Mucosa of gallbladder (tissue), 1 donor: ENCODE results near the gene ADGRD1. TPM values are rescaled to one million over a fixed set of nuclear protein-coding genes. Genes with fewer than 3 reads are reported as not detected.
"Not testable (repeated sequence)": the region's sequence is repeated elsewhere in the genome, so short reads cannot be mapped to it uniquely, and the experiment has no call there.

Source experiments
- DNase-seq: peaks from one replicate; pipeline ENCODE4 v3.0.0-alpha.2; 2020; ENCODE audit warnings: low spot score
- total RNA-seq: library from RNA; stranded (reverse); gene quantifications from one replicate; pipeline ENCODE4 v1.2.1, GENCODE V29; 2021
- donor health status: DM: no; HTN: no; CAD: no.

ADGRD1 gene
- total RNA-seq, 1 donor from 2014 or later, result 96.1 TPM

DNA sequence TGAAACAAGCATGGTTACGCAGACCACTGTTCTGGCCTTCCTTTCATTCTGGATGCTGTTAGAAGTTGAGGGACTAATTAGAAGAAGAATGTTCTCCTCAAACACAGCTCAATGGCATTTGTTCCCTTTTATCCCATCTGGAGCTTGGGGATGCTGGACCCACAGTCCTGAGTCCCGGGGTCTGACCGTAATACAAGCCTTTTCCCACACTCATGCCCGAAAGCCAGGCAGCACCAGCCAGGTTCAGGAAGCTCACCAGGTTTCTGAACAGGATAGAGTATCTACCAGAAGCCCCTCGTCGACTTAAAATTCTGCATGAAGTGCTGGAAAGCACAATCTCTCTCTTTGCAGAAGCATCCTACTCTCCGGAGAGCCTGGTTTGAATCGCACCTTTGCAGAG lies 165.6 kb downstream of the ADGRD1 start:
- not testable (repeated sequence) for DNase-seq

DNA sequence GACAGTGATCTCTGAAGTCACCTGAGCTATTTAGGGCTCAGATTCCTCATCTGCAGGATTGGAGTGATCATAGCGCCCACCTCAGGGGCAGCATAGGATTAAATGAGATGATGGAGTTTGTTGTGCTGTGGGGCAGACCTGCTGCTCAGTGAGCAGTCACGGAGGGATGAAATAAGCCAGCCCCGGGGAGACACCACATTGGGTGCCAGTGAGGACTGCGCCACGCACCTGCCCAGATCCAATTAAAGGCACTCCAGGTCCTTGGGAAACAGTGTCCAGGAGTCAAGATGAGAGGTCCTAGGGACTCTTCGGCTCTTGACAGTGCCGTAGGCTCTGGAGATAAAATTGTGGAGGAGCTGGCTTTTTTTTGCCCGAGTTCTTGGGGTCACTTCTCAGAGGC lies 166.2 kb downstream of the ADGRD1 start:
- no peak for DNase-seq

DNA sequence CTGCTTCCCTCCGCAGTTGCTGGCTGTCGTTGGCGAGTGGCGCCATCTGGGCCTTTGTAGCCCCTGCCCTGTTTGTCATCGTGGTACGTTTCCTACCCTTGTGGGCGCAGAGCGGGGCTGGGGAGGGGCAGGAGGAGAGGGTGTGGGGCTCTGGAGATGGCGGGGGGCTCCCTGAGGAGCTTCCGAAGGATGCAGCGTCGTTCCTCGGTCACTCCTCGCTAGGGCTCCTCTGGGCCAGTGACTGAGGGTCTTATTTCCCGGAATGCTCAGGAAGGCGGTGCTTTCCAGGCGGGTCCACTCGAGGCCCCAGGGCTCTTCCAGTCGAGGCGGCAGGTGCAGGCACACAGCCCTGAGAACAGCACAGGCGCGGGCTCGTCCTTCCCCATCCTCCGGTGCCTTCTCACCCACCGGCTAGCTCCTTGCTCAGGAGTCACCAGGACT lies 167.1 kb downstream of the ADGRD1 start:
- DNase-seq, result no peak

DNA sequence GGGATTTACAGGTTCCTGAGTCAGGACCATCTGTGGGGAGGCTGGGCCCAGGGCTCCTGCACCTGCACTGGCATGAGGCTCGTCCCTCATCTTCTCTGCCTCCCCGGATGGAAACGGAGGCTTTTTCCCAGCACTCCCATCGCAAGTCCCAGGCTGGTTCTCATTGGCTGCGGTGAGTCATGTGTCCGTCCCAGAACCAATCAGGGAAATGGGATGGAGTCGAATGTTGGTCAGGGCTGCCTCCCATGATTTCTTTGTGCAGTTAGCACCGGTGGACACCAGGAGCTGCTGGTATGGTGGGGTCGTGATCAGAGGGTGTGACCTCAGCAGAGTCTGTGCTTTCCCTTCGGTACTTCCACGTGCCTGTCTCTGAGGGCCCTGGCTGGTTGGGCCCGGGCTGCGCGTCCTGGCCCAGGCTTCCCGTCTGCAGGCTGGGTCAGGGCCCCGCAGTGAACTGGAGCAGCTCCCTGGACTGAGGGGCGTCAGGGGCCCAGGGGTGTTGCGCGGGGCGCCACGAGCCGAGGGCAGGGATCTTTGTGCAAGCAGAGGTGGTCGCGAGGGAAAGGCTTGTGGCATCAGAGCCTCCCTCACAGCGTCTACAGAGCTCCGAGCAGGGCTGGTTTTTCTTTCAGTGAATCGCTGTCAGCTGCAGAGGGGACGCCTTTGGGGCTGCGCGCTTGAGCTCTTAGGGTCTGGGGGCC lies 168.1 kb downstream of the ADGRD1 start:
- no peak for DNase-seq

DNA sequence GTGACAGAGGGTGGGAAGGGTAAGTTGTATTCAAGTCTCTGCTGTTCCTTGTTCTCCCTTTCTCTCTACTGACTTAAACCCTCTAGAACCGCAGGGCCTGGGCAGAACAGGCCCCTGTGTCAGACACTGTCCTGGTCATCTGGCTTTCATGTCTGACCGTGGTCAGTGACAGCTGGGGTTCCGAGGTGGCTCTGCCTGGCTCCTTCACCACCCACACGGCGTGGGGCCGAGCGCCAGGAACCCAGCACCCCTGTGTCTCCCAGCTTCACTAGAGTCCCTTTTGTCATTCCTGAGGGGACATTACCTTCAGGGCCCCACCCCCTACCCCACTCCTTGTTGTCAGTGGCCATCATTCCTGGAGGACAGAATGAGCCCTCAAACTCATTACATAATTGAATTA lies 168.9 kb downstream of the ADGRD1 start:
- no peak for DNase-seq

DNA sequence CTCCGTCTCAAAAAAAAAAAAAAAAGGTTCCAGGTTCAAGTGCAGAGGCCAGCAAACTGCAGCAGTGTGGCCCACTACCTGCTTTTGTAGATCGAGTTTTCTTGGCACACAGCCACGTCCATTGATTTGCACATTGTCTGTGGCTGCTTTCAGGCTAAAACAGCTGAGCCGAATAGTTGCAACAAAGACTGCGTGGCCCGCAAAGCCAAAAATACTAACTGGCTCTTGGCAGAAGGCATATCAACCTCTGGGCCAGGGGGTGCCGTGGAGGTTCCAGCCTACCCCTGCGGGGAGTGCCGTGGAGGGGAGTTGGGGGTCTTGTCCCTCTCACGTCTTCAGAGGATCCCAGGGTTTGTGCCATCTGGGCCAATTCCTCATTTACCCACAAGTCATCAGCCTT lies 170.1 kb downstream of the ADGRD1 start:
- no peak for DNase-seq

DNA sequence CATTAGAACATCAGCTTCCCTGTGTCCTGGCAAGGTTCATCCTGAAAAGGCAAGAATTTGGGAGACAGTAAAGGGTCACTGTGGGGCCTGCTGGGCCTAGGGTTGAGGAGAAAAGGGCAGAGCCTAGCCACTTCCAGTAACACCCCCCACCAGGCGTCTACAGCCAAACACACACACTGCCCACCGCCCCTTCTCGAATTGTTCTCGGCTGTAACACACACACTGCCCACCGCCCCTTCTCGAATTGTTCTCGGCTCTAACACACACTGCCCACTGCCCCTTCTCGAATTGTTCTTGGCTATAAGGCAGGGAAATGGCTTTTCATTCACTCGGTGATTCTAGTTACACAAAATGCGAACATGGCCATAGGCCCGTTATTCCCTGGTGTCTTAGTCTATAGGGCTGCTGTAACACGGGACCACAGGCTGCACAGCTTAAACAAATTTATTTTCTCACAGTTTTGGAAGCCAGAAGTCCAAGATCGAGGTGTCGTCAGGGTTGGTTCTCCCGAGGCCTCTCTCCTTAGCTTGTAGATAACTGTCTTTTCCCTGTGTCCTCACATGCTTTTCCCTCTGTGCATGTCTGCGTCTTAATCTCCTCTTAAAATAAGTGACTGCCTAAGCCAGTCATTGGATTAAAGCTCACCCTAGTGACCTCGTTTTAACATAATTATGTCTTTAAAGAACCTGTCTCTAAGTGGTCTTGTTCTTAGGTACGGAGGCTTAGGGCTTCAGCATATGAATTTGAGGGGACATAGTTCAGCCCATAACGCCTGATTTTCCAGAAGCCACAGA lies 171.0 kb downstream of the ADGRD1 start:
- no peak for DNase-seq

DNA sequence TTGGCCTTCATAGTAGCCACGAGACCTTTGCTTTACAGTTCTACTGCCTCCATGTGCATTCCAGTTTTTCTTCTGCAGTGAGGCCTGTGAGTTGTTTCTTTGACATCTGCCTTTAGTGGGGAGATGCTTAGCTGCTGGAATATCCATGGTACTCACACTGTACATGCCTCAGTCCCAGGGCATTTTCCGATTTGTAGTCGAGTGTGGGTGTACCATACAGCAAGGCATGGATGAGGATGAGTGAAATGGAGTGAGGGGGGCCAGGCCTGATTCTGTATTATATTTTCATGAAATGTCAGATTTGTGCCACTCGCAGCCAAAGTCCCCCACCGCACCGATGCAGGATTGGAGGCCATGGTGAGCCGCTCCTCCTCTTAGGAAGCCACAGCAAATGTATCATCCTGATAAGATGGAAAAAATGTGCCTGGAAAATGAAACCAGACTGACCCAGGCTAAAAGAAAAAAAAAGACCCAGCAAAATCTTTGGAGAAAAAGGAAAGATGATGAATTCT lies 173.0 kb downstream of the ADGRD1 start:
- DNase-seq, result no peak

DNA sequence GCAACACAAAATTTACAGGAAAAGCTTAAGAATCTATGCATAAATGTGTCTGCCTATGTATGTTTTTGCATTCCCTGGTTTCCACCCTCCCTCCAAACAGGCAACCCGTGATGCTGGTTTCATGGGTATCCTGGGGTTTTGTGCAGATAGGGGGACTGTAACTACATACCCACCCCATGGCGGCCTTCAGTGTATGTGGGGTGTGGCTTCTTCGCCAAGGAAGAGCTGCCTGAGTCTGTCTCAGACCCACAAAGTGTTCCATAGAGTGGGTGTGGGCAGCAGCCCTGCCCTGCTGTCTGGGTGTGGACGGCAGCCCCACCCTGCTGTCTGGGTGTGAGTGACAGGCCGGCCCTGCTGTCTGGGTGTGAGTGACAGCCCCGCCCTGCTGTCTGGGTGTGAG lies 174.8 kb downstream of the ADGRD1 start:
- no peak for DNase-seq

DNA sequence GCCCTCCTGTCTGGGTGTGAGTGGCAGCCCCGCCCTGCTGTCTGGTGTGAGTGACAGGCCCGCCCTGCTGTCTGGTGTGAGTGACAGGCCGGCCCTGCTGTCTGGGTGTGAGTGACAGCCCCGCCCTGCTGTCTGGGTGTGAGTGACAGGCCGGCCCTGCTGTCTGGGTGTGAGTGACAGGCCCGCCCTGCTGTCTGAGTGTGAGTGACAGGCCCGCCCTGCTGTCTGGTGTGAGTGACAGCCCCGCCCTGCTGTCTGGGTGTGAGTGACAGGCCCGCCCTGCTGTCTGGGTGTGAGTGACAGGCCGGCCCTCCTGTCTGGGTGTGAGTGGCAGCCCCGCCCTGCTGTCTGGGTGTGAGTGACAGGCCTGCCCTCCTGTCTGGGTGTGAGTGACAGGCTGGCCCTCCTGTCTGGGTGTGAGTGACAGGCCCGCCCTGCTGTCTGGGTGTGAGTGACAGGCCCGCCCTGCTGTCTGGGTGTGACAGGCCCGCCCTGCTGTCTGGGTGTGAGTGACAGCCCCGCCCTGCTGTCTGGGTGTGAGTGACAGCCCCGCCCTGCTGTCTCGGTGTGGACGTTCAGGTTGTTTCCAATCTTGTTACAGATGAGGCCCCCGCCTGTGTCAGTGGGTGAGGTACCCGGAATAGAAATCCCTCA lies 175.4 kb downstream of the ADGRD1 start:
- not testable (repeated sequence) for DNase-seq

DNA sequence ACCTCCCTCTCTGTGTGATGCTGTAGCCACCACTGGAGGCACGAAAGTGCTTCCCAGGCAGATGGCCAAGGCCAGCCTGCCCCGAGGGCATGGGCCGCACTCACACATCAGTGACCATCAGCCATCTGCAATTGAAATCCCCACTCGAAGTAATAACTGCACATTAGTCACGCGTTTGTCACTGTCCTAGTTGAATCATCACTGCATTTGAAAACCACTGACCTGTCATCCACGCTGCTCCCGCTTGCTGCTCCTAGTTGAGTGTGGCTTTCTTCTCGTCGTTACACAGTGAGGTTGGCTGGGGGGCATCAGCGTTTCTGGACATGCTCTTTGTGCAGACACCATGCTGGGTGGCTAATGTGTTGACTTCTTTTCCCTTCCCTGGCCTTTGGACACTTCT lies 176.1 kb downstream of the ADGRD1 start:
- no peak for DNase-seq

DNA sequence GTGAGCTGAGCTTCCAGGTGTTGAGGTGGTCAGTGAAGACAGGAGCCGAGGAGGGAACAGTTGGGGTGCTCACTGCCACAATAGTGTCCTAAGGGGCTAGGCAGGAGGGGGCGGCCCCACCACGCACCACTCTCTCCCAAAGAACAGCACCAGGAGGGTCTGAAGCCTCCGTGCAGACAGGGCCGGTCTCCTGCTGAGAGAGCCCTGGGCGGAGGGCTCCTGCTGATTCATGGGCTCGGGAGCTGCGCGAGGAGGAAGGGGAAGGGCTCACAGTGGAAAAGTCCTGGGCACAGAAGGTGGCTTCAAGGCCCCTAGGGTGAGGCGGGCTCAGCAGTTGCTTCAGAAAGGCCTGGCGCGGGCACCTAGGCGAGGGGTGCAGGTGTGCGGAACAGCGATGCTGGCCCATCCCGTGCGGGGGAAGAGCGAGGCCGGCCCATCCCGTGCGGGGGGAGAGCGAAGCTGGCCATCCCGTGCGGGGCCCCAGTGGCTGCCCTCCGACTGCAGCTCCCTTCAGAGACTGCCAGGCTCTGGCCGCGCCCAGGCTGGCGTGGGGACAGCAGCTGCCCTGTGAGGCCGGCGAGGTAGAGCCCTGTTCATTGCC lies 176.7 kb downstream of the ADGRD1 start:
- no peak for DNase-seq

DNA sequence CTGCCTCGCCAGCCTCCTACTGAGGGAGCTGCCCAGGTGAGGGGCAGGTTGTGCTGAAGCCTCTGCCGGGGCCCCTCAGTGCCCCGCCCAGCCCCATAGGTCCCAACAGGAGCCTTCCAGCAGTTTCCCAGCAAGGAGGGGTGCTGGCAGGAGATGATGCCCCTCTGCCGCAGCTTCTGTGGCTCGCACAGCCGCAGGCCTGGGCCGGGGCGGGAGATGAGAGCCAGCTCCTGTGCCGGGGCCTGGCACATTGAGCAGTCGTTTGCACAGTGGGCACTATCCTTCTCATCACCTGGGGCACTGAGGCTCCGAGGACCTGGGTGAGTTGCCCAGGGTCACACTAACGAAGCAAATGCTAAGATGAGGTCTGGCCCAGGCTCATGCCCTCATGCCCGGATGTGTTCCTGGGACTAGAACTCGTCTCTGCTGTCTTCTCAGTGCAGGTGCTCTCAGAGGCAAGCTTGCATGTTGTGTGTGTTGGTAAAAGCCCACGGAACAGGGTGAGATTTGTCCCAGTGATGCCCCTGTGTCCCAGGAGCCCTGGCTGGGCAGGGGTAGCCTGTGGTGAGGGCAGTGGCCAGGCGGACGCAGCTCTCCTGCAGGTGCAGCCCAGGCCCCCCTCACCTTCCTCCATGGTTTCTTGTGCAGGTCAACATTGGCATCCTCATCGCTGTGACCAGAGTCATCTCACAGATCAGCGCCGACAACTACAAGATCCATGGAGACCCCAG lies 177.5 kb downstream of the ADGRD1 start:
- DNase-seq, result peak; percentile 8

DNA sequence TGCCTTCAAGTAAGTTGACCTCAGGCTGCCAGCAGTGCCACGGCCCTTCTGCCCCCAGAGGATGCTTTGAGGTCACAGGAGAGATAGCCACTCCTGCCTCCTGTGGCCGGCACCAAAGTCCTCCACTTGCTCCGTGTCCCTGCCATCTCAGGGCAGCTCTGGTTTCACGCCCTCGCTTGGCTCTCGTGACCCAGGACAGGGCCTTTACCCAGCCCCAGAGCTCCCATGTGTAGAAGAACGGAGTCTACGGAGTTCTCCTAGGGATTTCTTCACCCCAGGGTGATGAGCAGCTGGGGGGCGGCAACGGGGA lies 178.1 kb downstream of the ADGRD1 start:
- DNase-seq, result no peak

DNA sequence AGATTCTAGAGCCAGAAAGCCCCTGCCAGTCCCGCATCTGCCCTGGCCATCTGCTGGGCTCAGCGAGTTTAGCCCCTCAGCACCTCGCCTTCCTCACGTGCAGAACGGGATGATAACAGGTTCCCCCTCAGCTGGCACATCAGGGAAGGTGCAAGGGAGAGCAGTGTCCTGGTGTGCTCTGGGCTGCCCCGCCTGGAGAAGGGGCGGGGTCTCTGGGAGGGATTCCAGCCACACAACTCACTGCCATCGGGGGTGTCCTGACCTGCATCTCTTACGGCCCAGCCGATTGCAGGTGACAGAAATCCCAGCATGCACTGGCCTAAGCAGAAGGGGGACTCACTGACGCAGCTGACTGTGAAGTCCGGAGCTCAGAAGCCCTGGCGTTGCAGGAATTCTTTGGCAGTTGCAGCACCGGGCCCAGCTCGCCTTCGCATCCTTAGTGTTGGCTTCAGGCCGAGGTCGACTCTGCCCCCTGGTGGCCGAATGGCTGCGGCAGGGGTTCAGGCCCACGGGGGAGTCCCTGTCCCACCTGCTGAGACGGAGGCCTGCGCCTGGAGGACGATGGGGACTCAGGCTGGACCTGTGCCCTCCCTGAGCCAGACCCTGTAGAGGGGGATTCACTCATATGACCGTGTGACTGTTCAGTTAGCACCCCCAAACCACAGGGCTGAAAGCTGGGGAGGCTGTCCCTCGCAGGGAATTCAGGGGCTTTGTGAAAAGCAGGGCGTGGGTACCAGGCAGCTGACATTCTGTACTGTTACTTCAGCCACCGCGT lies 178.6 kb downstream of the ADGRD1 start:
- DNase-seq, result peak; percentile 56

DNA sequence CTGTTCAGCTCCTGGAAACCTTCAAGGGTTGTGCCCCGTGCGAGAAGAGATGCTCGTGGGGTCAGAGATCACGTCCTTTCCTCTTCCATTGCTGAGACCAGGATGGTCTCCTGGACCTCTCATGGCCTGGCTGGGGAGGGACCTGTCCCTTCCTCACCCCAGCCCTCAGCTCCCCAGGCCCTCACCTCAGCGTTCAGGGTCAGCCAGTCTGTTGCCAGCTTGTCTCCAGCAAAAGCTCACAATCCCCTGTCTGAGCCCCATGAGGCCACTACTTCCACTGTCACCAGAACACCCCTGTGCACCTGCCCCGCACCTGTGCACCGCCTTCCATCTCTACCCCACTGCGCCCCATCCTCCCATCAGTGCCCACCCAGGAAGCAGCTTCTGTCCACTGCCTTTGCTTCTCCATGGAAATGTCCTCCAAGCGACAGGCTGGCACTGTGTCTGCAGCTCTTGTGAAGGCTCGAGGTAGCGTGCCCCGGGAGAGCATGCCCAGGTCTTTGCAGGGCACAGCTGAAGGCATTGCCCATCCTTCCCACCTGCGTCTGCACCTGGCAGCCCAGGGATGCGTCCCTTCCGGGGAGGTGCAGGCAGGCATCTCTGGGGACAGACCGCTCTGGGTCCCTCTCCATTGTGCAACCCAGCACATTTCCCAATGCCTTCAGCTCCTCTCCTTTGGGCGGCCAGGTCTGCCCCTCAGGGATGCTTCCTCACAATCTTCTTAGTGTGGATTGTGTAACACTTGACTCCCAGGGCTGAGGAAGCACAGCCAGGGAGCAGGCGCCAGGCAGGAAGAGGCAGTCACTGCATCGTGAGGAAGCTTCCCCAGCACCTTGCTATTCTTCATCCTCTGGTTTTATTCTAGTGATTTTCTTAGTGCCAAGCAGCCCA lies 179.6 kb downstream of the ADGRD1 start:
- DNase-seq, result peak; percentile 9

DNA sequence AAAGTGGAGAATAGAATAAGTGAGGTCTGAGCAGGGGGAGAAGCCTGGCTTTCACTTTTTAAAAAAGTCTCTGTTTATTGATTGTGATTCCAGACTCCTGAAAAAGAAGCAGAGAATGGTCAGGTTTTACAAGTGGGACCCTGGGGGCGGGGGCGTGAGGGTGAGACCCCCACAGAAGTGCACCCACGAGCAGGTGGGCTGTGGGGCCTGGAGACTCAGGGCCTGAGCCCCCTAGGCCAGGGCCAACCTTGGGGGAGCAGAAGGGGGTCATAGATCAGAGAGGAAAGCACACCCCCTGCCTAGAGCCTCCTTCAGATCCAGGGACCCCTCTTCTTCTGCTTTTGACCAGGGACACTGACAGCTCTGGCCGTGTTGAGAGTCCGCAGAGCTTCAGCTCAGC lies 180.3 kb downstream of the ADGRD1 start:
- peak; percentile 5 for DNase-seq

DNA sequence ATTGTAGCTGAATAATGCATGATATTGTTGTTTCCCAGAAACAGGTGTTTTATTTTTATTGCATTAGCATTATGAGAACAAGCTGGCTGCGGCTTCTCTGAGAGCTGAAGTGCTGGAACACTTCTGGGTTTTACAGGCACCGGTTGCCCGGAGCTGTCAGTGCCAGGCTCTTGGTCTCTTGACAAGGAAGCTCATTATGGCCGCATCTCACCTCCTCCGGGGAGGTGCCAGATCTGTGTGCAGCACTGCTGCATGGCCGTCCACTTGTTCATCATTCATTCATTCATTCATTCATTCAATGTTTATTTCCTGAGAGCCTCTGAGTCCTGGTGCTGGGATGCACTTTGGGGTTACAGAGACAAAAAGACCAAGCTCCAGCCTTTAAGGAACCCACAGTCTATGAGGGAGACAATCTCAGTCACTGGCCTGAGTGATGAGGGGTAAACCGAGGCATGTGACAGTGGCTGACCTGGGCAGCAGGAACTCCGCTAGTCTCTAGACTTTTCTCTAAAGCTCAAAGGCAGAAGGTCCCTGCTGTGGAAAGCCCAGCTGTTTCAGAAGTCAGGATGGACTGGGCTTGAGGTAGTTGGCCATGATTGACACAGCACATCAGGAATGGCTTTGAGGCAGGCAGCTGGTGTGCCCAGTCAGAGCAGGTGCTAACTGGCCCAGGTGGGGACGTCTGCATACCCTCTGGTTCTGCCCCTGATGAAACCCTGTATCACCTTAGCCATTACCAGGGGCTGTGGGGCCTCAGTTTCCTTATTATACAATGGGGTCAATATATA lies 181.0 kb downstream of the ADGRD1 start:
- peak; percentile 8 for DNase-seq

DNA sequence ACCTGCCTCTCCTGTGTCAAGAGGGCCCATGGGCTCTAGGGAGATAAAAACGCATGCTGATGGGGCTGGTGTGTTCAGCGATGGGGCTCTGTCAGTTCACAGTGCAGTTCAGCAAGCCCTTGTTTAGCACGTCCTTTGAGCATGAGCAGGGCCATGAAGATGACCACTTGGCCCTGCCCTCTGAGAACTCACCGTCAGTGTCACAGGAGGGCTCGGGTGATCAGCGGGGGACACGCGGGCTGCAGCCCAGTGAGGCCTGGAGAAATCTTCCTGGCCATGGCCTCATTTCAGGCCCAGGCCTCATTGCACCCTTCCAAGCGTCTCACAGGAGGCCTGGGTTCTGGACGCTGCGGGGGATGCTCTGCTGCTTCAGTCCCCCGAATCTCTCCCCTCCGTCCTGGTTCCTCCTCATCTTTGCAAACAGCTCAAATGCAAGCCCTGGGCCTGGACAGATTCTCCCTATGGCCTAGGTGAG lies 181.6 kb downstream of the ADGRD1 start:
- DNase-seq, result no peak
